ENCODE data around the gene MCHR1.

DNA sequence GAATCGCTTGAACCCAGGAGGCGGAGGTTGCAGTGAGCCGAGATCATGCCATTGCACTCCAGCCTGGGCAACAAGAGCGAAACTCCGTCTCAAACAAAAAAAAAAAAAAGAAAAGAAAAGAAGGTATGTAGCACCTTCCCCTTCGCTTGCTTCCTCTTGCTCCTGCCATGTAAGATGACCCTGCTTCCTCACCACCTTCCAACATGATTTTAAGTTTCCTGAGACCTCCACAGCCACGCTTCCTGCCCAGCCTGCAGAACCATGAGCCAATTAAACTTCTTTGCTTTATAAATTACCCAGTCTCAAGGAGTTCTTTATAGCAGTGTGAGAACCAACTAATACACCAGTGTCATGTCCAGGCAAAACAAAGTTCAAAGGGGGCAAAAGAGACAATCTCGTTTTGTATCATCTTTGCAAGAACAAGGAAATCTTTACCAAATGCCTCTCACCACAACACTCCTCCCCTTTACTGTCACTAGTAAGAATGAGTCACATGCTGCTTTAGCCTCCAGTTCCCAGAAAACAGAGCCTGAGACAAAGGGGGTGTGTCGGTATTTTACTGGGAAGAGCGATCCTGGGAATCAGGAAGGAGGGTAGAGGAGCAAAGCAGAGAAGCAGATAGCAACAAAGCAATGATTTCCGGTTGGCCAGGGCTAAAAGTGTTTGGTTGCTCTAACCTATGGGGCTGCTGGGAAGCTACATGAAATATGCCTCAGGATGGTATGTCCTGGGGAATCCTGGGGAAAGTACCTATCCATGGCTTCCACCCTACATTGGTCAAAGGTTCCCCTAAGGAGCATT, 10.5 kb upstream of the MCHR1 start:
- TF ChIP-seq EP300 (IDR thresholded peaks at IDR 0.05) (no peak), POLR2A (IDR thresholded peaks at IDR 0.05) (no peak)
- TF ChIP-seq, protein P1, sequence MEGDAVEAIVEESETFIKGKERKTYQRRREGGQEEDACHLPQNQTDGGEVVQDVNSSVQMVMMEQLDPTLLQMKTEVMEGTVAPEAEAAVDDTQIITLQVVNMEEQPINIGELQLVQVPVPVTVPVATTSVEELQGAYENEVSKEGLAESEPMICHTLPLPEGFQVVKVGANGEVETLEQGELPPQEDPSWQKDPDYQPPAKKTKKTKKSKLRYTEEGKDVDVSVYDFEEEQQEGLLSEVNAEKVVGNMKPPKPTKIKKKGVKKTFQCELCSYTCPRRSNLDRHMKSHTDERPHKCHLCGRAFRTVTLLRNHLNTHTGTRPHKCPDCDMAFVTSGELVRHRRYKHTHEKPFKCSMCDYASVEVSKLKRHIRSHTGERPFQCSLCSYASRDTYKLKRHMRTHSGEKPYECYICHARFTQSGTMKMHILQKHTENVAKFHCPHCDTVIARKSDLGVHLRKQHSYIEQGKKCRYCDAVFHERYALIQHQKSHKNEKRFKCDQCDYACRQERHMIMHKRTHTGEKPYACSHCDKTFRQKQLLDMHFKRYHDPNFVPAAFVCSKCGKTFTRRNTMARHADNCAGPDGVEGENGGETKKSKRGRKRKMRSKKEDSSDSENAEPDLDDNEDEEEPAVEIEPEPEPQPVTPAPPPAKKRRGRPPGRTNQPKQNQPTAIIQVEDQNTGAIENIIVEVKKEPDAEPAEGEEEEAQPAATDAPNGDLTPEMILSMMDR (IDR thresholded peaks at IDR 0.05) = no peak

Measured in ovary (tissue), 3 donors.